DMS 273 treated with DMSO at 0.1 percent for 48 hours (cell line): ENCODE data around the gene INPPL1.

Source experiments
- DNase-seq: peaks from one replicate; lab custom pipeline; 2025; lab: John Stamatoyannopoulos, UW

The INPPL1 gene

DNA sequence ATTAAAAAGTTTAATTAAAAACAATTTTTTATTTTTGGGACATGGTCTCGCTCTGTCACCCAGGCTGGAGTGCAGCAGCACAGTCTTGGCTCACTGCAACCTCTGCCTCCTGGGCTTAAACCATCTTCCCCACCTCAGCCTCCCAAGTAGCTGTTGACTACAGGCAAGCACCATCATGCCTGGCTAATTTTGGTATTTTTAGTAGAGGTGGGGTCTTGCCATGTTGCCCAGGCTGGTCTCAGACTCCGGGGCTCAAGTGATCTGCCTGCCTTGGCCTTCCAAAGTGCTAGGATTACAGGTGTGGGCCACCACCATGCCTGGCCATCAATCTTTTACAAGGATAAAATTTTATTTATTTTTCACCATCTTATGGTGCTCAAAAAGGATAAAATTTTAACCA lies 62.7 kb downstream of the INPPL1 start:
- DNase-seq = no peak
